ENCODE data around the gene OSGIN1.
A peak's percentile ranks its signal among the peaks of the same experiment; 100 is the strongest.
"Not testable (repeated sequence)": the region's sequence is repeated elsewhere in the genome, so short reads cannot be mapped to it uniquely, and the experiment has no call there.

The OSGIN1 gene

DNA sequence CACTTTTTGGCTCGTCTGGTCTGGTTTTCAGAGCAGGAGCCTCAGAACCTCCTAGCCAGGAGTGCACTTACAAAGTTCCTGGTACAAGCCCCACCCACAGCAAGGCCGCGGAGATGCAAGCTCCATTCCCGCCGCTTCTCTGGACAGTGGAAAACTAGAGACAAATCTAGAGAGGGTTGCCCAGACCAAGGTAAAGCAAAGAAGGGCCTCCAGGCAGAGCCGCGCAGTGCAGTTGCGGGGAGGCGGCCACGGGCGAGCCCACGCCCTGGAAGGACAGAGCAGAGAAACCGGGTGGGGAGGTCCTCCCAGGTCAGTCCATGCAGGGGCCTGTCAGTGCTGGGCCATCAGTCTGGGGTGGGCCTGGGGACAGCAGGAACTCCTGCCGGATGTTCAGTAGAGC lies 11.0 kb upstream of the OSGIN1 start:
- no peak for DNase-seq

DNA sequence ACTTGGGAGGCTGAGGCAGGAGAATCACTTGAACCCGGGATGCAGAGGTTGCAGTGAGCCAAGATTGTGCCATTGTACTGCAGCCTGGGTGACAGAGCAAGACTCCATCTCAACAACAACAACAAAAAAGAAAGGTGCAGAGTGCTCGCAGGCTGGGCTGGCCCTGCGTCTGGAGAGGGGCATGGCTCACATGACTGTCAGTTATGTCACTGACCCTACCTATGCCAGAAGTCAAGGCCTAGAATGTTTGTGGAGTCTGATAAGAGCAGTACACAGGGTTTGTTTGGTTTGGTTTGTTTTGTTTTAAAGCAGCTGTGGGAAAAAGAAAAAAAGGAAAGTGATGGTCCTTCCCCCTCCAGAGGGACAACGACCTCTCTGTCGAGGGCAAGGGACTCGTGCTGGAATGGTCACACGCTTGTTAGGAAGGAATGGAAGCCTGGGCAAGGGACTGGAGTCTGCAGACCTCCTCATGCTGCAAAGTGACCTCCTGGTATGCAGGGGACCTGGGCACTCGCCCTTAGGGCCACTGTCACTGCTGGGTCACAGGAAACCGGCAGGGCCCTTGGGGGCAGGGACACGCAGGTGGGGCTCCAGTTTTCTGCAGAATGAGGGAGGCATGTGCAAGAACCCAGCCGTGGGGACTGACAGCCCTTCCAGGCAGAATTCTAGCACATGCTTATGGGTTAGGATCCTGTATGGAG lies 10.1 kb upstream of the OSGIN1 start:
- no peak for DNase-seq

DNA sequence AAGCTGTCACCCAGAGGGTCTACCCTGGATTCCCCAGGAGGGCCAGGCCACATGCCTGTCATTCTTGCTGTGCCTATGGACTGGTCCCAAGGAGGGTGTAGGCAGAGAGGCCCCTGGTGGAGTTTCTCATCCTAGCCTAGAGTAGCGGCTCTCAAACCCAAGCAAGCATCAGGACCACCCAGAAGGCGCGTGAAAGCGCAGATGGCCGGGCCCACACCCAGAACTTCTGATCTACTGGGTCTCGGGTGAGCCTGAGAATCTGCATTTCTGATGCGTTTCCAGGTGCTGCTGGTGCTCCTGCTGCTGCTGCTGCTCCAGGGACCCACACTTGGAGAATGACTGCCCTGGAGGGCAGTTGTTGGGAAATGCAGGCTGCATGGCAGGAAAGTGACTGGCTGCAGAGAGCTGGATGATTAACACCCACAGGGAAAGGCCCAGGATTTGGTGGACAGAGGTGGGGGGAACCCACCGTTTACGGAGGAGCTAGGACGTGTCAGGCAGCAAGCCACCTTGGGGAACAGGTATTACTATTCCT lies 9.5 kb upstream of the OSGIN1 start:
- DNase-seq = no peak

DNA sequence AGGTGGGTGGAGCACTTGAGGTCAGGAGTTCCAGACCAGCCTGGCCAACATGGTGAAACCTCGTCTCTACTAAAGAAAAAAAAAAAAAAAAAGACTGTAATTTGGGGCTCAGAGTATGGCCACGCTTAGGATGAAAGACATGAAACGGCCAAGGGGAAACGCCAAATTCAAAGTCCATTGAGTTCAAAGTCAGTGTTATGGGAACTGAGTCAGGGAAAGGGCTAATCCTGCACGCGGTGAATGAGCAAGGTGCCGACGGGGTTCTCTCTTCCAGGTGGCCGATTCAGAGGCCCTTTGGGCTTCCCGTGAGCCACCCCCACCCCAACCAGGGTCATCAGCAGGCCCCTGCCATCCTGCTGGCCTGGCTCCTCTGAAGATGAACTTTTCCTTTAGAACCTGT lies 7.5 kb upstream of the OSGIN1 start:
- DNase-seq = no peak

DNA sequence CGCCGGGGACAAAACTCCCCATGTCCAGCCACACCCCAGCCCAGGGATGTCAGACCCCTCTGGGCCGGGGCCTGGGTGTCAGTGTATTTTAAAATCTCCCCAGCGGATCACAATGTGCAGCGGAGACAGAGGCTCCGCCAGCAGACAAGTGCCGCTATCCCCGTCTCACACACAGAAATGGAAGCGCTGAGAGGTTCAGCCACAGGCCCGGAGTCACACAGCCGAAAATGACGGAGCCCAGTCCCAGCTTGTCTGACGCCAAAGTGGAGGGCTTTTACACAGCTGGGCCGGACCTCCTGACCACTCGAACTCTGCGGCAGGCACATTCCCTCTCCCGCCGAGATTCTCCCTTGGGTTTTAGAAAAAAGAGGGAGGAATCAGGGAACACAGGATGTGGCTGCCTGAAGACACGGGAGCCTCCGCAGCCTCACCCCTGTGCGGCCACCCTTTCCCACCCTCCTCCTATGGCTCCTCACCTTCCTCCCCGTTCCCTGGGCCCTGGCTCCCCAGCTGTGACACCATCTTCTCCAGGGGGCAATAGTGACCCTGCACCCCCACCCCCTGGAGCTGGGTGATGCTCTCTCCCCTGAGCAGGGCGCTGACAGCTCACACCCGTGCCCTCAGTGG lies 6.8 kb upstream of the OSGIN1 start:
- no peak for DNase-seq

DNA sequence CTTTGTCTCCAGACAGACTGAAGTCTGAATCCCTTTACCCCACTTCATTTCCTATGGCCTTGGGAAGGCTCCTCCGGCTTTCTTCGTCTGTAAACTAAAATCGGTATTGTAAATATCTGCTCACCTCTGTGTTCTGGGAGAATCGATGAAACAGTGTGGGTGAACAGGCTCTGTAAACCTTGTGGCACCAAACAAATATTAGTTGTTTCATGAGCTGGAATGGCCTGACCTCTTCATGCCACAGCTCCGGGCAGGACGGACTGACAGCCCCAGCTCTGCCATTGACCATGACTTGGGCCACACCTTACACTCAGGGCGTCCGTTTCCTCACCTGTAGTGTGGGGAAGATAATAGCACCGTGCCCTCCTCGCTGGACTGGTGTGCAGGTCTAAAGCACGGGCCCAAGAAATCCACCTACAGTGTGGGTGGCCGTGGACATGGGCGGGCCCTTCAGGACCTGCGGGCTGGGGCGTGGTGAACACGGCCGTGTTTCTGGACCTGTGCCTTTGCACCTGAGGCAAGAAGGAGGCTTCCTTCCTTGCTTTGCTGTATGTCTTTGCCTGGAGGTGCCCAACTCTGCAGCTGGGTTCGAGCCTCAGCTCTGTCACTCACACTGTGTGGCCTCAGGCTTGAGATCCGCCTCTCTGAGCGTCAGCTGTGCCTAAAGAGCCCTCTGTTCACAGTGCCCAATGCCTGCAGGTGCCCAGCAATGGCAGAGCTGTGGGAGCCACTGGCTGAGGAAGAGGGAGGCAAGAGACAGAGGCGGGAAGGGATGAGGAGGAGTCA lies 6.1 kb upstream of the OSGIN1 start:
- DNase-seq = no peak

DNA sequence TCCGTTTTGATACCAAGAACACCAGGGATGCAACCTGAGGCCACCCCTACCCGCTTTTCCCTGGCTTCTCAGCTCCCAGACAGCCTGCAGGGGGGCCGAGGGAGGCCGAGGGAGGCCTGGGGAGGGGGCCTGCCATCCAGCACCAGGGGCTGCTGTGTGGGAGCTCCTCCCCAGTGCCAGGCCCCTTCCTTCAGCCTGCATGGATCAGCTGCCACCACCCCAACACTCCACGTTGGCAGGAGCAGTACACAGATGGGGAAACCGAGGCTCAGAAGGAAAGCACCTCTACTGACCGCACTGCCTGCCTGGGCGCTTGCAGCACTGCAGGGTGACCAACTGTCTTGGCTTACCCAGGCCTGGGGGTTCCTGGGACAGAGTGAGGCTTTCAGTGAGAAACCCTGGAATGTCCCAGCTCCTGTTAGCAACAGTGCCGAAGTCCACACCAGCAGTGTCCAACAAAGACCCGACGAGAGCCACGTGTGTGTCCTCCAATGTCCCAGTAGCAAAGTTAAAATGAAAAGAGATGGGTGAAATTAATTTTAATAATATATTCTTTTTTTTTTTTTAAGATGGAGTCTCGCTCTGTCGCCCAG lies 5.3 kb upstream of the OSGIN1 start:
- no peak for DNase-seq

DNA sequence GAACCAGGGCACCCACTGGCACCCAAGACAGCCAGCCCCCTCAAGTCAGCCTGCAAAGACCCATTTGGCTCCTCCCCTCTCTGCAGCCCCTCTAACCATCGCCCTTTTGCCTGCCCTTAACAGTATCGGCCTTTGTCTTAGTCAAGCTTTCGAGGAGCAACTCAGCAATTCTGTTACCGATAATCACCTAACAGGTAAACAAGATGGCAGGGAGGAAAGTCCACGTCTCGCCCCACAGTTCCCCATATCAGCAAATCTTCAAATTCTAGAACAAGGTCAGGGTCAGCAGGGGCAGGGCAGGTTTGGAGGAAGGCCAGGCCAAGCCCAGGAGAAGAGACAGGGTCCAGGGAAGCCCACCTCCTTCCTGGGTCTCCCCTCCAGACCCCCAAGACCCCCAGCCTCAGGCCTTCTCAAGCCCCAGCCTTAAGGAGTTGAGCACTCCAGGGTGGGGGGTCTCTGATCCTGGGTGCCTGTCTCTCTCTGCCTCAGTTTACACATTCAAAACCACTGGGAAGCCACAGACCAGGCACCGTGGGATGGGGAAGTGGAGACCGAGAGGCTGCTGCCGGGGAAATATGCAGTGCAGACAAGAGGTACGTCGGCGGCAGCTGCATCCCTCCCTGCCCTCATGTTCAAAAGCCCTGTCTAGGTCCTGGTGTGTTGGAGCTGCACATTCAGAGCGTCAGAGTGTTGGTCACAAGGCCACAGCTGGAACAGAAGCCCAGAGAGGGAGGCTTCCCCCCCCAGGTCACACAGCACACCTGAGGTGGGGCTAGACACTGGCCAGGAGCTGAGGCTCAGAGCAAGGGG lies 3.9 kb upstream of the OSGIN1 start:
- no peak for DNase-seq

DNA sequence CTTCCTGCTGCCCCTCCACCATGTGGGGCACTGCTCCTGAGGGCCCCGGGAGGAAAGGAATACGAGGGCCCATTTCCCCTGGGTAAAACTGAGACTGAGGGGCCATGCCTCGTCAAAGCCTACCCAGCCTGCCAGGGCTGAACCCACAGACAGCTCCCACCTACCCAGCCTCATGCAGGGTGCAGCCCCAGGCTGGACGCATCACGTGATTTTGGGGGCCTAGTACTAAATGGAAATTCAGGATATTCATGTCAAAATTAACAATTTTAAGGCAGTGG lies 3.4 kb upstream of the OSGIN1 start:
- DNase-seq = no peak

DNA sequence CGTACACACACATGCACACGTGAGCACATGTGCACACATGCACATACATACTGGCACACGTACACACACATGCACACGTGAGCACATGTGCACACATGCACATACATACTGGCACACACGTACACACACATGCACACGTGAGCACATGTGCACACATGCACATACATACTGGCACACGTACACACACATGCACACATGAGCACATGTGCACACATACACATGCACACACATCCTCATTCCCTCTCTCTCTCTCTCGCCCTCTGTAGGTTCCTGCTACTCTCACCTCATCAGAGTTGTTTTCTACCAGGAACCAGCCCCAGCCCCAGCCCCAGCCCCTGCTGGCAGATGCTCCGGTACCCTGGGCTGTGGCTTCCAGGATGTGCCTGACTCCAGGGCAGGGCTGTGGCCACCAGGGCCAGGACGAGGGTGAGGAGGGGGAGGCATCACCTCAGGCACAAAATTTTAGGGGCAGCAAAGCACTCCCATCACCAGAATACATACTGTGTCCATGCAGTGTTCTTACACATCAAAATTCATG lies 2.1 kb upstream of the OSGIN1 start:
- DNase-seq = not testable (repeated sequence)

DNA sequence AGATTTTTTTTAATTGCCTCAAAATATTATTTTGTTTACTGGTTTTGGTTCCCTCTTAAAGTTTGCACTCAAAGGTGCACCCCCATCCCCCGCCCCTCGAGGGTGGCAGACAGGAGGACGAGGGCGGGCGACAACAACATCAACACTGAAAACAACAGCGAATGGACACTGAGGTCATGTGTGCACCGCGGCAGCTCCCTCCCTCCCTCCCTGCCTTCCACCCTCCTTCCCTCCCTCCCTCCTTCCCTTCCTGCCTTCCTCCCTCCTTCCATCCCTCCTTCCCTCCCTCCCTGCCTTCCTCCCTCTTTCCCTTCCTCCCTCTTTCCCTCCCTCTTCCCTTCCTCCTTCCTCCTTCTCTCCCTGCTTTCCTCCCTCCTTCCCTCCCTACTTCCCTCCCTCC lies 1.5 kb upstream of the OSGIN1 start:
- no peak for DNase-seq

DNA sequence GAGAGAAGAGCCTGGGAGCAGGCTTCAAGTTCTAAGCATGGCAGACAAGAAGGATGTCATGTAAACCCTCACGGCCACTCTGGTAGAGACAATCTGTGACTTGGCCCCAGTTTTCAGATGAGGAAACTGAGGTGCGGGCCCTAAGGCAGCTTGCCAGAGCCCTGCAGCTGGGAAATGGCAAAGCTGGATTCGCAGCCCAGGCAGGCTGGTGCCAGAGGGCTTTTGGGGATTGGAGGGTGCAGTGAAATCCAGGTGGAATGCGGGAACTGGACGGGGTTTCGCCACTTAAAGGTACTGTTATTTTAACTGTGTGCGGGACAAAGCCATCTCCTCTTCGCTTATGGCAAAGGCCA lies 477 bp upstream of the OSGIN1 start:
- no peak for DNase-seq

DNA sequence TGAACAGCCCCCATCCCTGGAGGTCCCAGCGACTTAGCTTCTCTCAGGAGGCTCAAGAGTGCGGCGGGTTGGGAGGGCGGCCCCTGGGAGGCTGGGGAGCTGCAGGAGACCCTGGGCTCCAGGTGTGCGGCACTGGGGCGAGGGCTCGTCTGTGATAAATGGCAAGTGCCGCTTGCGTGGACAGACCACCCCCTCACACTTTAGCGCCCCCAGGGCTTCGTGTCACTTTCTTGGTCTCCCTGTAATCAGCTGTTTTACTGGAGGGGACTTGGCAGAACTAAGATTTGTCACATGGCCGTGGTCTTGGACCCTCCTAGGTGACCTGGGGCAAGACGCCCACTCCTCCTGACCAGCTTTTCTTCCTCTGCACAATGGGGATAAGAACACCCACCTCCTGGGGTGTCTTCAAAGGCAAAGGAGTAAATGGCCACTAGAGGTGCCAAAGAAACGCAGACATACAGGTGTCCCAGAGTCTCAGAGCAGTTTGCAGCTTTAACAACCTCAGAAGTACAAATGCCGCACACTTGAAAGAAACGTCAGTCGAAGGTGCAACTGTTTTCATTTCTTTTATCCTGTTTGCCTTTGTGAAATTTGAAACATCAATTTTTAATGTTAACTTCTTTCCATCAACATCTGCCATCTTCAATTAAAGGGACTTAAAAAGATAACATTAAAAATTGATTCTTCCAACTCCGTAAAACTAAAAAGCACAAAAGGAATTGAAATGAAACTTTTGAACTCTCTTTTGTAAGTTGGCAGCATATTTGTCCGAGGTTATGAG lies 946 bp downstream of the OSGIN1 start:
- peak; percentile 10 for DNase-seq

DNA sequence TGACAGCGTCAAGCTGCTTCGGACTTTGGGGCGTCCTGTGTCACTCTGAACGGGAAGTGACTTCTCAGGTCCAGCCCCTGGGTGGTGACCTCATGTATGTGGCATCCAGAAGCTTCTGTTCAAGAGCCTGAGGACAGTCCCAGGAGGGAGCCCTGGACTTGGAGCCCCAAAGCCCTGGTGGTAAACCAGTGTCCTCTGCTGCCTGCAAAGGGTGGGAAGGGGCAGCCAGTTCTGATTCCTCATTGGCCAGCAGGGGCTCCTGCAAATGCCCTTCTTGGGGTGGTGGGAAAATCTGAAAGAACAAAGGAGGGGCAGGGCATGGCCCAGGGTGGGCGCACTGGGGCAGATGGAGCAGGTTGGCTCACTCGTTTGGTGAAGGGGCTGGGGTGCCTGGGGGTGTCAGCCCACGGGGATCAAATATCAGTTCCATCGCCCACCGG lies 1.6 kb downstream of the OSGIN1 start:
- no peak for DNase-seq

DNA sequence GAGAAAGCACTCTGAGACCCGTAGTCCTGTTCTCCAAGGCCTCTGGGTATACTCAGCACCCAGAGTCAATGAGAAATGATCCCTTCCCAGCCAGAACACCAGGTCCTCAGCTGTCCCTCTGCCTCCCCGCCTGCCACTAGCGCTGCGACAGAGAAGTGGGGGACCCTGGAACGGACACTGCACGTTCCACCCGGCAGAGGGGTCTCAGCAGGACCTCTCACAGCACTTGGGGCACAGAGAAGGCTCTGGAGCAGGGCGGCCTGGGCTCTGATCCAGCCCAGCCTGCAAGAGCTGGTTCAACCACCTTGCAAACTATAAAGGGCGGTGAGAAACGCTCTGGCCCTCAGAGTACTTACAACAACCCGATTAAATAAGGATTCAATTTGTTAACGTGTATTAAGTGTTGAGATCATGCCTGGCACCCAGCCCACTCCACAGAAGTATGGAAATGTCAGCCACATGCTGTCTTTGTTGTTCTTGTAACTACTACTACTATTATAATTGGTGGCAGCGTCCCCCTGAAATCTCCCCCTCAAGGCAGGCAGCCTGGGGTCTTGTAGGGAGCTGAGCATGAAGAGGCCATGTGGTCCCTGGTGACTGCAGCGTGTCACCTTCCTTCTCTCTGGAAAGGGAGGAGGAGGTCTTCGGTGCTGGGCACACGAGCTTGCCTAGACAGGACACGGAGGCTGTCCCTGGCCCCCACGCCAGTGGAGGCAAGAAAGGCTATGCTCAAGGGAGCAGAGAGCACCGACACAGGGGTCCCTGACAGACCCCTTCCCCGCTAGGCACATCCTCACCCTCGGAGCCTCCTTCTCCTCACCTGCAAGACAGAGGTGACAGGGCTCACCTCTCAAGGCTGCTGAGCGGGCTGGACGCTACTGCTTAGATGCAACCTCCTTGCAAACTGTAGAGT lies 2.4 kb downstream of the OSGIN1 start:
- DNase-seq = no peak

DNA sequence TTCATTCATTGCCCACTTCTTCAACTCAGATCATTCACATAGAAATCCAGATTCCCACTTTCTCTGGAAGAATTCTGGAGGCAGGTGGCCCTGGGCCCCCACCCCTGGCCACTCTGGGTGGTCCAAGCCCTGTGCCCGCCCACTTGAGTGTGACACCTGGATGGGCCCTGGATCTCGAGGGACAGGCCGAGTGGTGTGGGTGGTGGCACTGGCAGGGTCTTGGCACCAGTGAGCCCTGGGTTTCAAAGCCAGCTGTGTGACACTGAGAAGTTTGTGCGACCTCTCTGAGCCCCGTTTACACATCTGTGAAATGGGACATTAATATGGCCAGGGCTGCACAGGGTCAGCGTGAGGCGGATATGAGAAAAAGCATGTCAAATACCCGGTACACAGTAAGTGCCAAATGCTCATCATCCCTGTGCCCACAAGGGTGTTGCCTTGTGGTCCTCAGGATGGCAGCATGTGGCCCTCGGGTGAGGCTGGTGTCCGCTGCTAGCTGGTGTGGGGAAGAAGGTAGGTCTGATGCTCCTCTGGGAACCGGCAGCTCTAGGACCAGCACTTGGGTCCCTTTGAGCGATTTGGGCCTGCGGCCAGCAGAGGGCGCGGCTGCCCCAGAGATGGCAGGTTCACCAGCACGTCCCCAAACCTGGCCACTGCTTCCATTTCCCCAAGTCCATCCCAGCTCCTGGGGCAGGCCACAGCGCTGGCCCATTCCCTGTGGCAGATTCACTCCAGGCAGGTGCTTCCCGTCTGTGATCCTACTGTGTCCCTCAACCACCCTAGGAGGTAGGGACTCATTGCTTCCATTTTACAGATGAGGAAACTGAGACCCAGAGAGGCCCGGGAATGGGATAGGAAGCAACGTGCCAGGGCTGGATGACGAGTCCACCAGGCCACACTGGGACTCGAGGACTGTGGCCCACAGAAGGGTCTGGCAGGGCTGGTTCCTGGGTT lies 3.6 kb downstream of the OSGIN1 start:
- peak; percentile 79 for DNase-seq

DNA sequence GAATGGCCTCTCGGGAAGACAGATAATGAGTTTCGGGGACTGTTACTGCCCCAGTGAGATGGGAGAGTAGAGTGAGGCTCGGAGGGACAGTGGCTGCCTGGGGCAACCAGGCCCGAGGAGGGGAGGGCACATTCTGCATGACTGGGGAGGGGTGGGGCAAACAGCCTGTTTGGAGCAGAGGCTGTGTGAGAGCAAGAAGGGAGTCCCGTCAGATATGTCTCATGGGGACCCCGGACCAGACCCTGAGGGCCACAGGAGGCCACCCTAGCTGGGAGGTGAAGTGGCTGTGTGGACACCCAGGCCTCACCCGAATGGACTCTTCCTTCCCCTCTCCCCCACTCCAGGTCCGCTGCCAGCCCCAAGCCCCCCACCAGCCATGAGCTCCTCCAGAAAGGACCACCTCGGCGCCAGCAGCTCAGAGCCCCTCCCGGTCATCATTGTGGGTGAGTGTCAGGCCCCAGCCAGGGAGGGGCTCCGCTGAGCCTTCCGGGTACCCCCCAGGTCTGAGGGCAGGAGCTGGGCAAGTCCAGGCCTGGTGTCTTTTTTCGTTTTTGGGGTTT lies 4.3 kb downstream of the OSGIN1 start:
- DNase-seq = no peak

DNA sequence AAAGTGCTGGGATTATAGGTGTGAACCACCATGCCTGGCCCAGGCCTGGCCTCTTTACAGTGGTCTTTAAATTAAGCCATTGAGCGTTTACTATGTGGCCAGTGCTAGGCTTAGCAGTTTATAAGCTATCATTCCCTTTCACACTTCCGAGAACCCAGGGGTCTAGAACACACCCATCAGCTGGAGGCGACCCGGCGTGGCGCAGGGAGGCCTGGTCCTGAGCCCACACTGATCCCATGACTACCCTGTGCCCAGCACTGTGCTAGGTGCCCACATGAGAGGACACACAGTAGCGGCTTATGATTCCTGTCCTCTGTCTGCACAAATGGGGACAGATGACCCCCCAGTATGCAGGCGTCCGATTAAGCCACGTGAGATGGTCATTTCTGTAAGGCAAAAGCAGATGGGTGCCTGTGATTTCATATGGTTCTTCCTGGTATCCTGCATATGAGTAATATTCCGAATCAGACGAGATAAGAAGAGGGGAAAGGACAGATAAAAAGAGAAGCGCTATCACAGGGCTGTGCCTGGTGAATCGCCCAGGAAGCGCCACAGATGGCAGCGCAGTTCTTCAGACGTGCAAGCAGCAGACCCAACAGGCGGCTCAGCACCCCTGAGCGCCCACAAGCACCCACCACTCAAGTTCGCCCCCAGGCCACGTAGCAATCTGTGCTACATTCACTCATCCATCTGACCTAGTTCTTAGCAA lies 5.3 kb downstream of the OSGIN1 start:
- DNase-seq = no peak

All from stimulated activated CD4-positive, alpha-beta T cell treated with anti-CD3 and anti-CD28 coated beads, Interleukin-4, amount 100 ng/mL, for 1 hour (primary cell).